GM18502 (cell line): Measurements from ENCODE around the gene SYCE1L.

Source experiments
- ATAC-seq: cut with Tn5 transposase; IDR thresholded peaks from one replicate; pipeline ENCODE4 v1.9.1; 2021; ENCODE audit warnings: mild to moderate bottlenecking; ENCODE audit not compliant: unreplicated experiment, poor library complexity

Gene SYCE1L

GRCh38 chr16:77195411-77195810 lies 3.8 kb upstream of the SYCE1L start:
- ATAC-seq, result no peak

GRCh38 chr16:77197747-77198146 lies 1.5 kb upstream of the SYCE1L start:
- no peak for ATAC-seq

- no peak for ATAC-seq
Observed at GRCh38 chr16:77206533-77206932, 7.3 kb downstream of the SYCE1L start.

- no peak for ATAC-seq
Observed at GRCh38 chr16:77207030-77207429, 7.8 kb downstream of the SYCE1L start.

- ATAC-seq, result no peak
Observed at GRCh38 chr16:77208382-77208781, 9.2 kb downstream of the SYCE1L start.

- ATAC-seq, result peak; percentile 74
Observed at GRCh38 chr16:77211880-77212740, 12.9 kb downstream of the SYCE1L start.

GRCh38 chr16:77212741-77213541 lies 13.7 kb downstream of the SYCE1L start:
- ATAC-seq, result peak; percentile 83

- no peak for ATAC-seq
Observed at GRCh38 chr16:77213542-77214106, 14.4 kb downstream of the SYCE1L start.

GRCh38 chr16:77214411-77215138 lies 15.4 kb downstream of the SYCE1L start:
- ATAC-seq, result no peak

- no peak for ATAC-seq
Observed at GRCh38 chr16:77219437-77219836, 20.2 kb downstream of the SYCE1L start.

GRCh38 chr16:77220427-77220826 lies 21.2 kb downstream of the SYCE1L start:
- peak; percentile 73 for ATAC-seq

- no peak for ATAC-seq
Observed at GRCh38 chr16:77221482-77221881, 22.3 kb downstream of the SYCE1L start.

GRCh38 chr16:77223184-77223583 lies 24.0 kb downstream of the SYCE1L start:
- ATAC-seq, result no peak

GRCh38 chr16:77225182-77225581 lies 26.0 kb downstream of the SYCE1L start:
- ATAC-seq, result no peak

- ATAC-seq, result peak; percentile 88
Observed at GRCh38 chr16:77227745-77228144, 28.5 kb downstream of the SYCE1L start.

- ATAC-seq, result no peak
Observed at GRCh38 chr16:77231047-77231446, 31.8 kb downstream of the SYCE1L start.

GRCh38 chr16:77233799-77234519 lies 34.8 kb downstream of the SYCE1L start:
- ATAC-seq, result no peak

GRCh38 chr16:77234611-77235010 lies 35.4 kb downstream of the SYCE1L start:
- ATAC-seq, result no peak

GRCh38 chr16:77236063-77236511 lies 36.9 kb downstream of the SYCE1L start:
- peak; percentile 99 for ATAC-seq

GRCh38 chr16:77238593-77238992 lies 39.4 kb downstream of the SYCE1L start:
- no peak for ATAC-seq
